Gastrocnemius medialis (tissue), 4 donors: ENCODE measurements around the gene ADAMTS4. TPM values are rescaled to one million over a fixed set of nuclear protein-coding genes. Genes with fewer than 3 reads are reported as not detected.

ENCODE experiments used
- ATAC-seq, 2 donors: fragments of 150-250 bp; one replicate each; pipeline ENCODE4 v1.9.1; 2016
- DNase-seq, 2 donors: peaks; one replicate each; pipeline ENCODE4 v3.0.0-alpha.2; 2019
- H3K27ac ChIP-seq, 4 donors: fragments of 200-600 bp; sonication (generic); 1 replicate in 1 of 4; 2 replicates in 3 of 4; pipeline ENCODE4 v1.5.1; 2016 to 2018; ENCODE audit warnings: mild to moderate bottlenecking in 2 of 4, moderate library complexity in 1 of 4
- H3K27me3 ChIP-seq, 3 donors: fragments of 200-600 bp; sonication (generic) in 2 of 3; 1 replicate in 1 of 3; 2 replicates in 2 of 3; pipeline versions ENCODE4 v1.5.1 to v1.6.0; 2016 to 2019; ENCODE audit warnings: mild to moderate bottlenecking in 1 of 3, moderate library complexity in 1 of 3
- H3K36me3 ChIP-seq, 2 donors: fragments of 200-600 bp; sonication (generic) in 1 of 2; one replicate each; pipeline ENCODE4 v1.5.1; 2017 to 2018
- H3K4me1 ChIP-seq, 2 donors: fragments of 200-600 bp; sonication (generic) in 1 of 2; one replicate each; pipeline ENCODE4 v1.5.1; 2016 to 2017; ENCODE audit warnings: mild to moderate bottlenecking in 2 of 2
- H3K4me3 ChIP-seq, 4 donors: fragments of 200-600 bp; sonication (generic) in 3 of 4; 1 replicate in 1 of 4; 2 replicates in 3 of 4; pipeline ENCODE4 v1.5.1; 2016 to 2019; ENCODE audit warnings: mild to moderate bottlenecking in 2 of 4
- H3K9me3 ChIP-seq, 3 donors: fragments of 200-600 bp; sonication (generic) in 2 of 3; 1 replicate in 1 of 3; 2 replicates in 2 of 3; pipeline ENCODE4 v1.5.1; 2016 to 2019
- CTCF ChIP-seq, 5 experiments: fragments of 450-650 bp in 3 of 5; fragments of 200-600 bp in 2 of 5; sonication (generic) in 2 of 5; IDR thresholded peaks in 4 of 5; conservative IDR thresholded peaks in 1 of 5; 1 replicate in 4 of 5; 2 replicates in 1 of 5; pipeline ENCODE4 v1.5.1; 2016 to 2019; ENCODE audit warnings: antibody characterized with exemption in 5 of 5, mild to moderate bottlenecking in 3 of 5, moderate library complexity in 3 of 5
- POLR2A ChIP-seq, 2 donors: fragments of 450-650 bp; IDR thresholded peaks; one replicate each; pipeline ENCODE4 v1.6.1; 2017; ENCODE audit warnings: antibody characterized with exemption in 2 of 2, mild to moderate bottlenecking in 2 of 2, moderate library complexity in 2 of 2
- in situ Hi-C, 4 donors: fragments of 200-750 bp; cut with MboI; loops; one replicate each; pipeline versions ENCODE4 v1.15.0 to v1.8.0; 2017; ENCODE audit warnings: low sequenced_read_pairs in 4 of 4
- intact Hi-C: fragments of 100-400 bp; cut with DNase I; formaldehyde crosslinking; loops from one replicate; pipeline ENCODE4 v1.15.1; 2023; ENCODE audit warnings: low total_unique reads
- total RNA-seq, 4 donors: library from RNA; depleted of rRNA; stranded (reverse); fragments of >200 nt; gene quantifications; one replicate each; pipeline versions ENCODE4 v1.1.0 to v1.2.3, GENCODE V29; 2016

Gene ADAMTS4
- total RNA-seq, 4 donors from 2014 or later: 1.2 to 12.4 (median 5.2) TPM

- intact Hi-C loops: no loop called here
Observed at GRCh38 chr1:161185732-161186311, 13.0 kb downstream of the ADAMTS4 start.

DNA sequence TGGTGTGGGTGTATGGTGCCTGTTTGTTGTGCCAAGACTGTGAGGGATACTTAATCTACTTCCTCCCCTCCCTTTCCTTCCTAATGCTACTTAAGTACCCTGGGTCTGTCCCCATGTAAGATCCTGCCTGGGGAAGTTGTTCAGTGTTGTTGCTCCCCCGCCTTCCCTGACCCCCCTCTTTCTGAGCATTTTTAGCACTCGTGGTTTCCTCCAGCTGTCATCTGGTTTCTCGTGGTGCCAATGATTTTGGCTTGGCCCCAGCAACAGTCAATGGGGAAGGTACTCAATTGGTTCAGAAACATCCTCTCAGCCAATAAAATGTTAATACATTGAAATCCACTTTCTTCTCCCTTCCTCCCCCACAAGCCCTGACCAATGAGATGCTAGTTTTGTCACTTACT, 13.6 kb downstream of the ADAMTS4 start:
- Histone ChIP-seq H3K4me1 (peaks cover 21% of the 10 kb centered on the region in 2 donors), H3K27ac (peak overlapping the region; percentile 61 to 77 (median 69)), H3K4me3 (no peak overlapping the region), H3K27me3 (no peaks in the 10 kb centered on the region), H3K9me3 (no peaks in the 10 kb centered on the region), H3K36me3 (no peaks in the 10 kb centered on the region)
- peak; percentile 54 to 65 for DNase-seq
- in situ Hi-C loops: loop anchor here in 1 of 4 donors (25.0 kb wide), 1 partner anchor 577 kb away; the partner anchor contains the start of gene ATF6
- no peak for TF ChIP-seq CTCF (IDR thresholded peaks at IDR 0.05 in 4 of 5, conservative IDR thresholded peaks at IDR 0.05 in 1 of 5)
- TF ChIP-seq POLR2A (IDR thresholded peaks at IDR 0.05): no peak
- intact Hi-C loops: no loop called here
- ATAC-seq: peak; percentile 71 to 77

More at GRCh38 chr1:161185732-161186311, 13.0 kb downstream of the ADAMTS4 start:
- H3K27me3 ChIP-seq: no peaks in the 10 kb centered on the region
- TF ChIP-seq CTCF (IDR thresholded peaks at IDR 0.05 in 4 of 5, conservative IDR thresholded peaks at IDR 0.05 in 1 of 5) (no peak), POLR2A (IDR thresholded peaks at IDR 0.05) (no peak)
- H3K36me3 ChIP-seq: no peaks in the 10 kb centered on the region
- no peaks in the 10 kb centered on the region for H3K9me3 ChIP-seq
- H3K27ac ChIP-seq: peak overlapping the region; percentile 61 to 77 (median 69)
- in situ Hi-C loops: loop anchor here in 1 of 4 donors (25.0 kb wide), 1 partner anchor 576 kb away; the partner anchor contains the start of gene ATF6
- peak in 1 of 2 donors; percentile 10 for ATAC-seq
- H3K4me3 ChIP-seq: no peak overlapping the region
- H3K4me1 ChIP-seq: peaks cover 21% of the 10 kb centered on the region in 2 donors
- DNase-seq: no peak

- intact Hi-C loops (no loop called here), in situ Hi-C loops (loop anchor here in 1 of 4 donors (25.0 kb wide), 1 partner anchor 580 kb away; the partner anchor contains the start of gene ATF6)
- Histone ChIP-seq H3K9me3 (no peaks in the 10 kb centered on the region), H3K4me1 (peaks cover 21% of the 10 kb centered on the region in 2 donors), H3K27ac (no peak overlapping the region), H3K4me3 (no peak overlapping the region), H3K36me3 (no peaks in the 10 kb centered on the region), H3K27me3 (no peaks in the 10 kb centered on the region)
- ATAC-seq (no peak), DNase-seq (no peak)
- no peak for TF ChIP-seq CTCF (IDR thresholded peaks at IDR 0.05 in 4 of 5, conservative IDR thresholded peaks at IDR 0.05 in 1 of 5)
- TF ChIP-seq POLR2A (IDR thresholded peaks at IDR 0.05): no peak
Observed at GRCh38 chr1:161182214-161182613, 16.6 kb downstream of the ADAMTS4 start.

GRCh38 chr1:161180639-161181038, 18.2 kb downstream of the ADAMTS4 start:
- Histone ChIP-seq H3K27ac (no peak overlapping the region), H3K4me3 (no peak overlapping the region), H3K4me1 (peaks cover 21 to 22% of the 10 kb centered on the region in 2 donors), H3K27me3 (no peaks in the 10 kb centered on the region), H3K9me3 (no peaks in the 10 kb centered on the region), H3K36me3 (no peaks in the 10 kb centered on the region)
- no peak for TF ChIP-seq POLR2A (IDR thresholded peaks at IDR 0.05)
- TF ChIP-seq CTCF (IDR thresholded peaks at IDR 0.05 in 4 of 5, conservative IDR thresholded peaks at IDR 0.05 in 1 of 5): no peak
- ATAC-seq: no peak
- DNase-seq: no peak
- intact Hi-C loops: no loop called here
- in situ Hi-C loops: loop anchor here in 1 of 4 donors (25.0 kb wide), 1 partner anchor 582 kb away; the partner anchor contains the start of gene ATF6
